Skeletal muscle satellite cell (primary cell): ENCODE results near the gene SLC4A8.

Experiments
- H3K27me3 ChIP-seq: 2 replicates; pipeline ENCODE4 v1.7.0; 2013; ENCODE audit warnings: low read length; ENCODE audit not compliant: control insufficient read depth, insufficient read depth
- H3K36me3 ChIP-seq: 2 replicates; pipeline ENCODE4 v1.7.0; 2013; ENCODE audit warnings: mild to moderate bottlenecking, control low read depth, low read length; ENCODE audit not compliant: insufficient read depth
- H3K4me1 ChIP-seq: 2 replicates; pipeline ENCODE4 v1.7.0; 2013; ENCODE audit warnings: low read length; ENCODE audit not compliant: control insufficient read depth, insufficient read depth
- H3K4me2 ChIP-seq: 2 replicates; pipeline ENCODE4 v1.7.0; 2013; ENCODE audit warnings: mild to moderate bottlenecking, low read length
- H3K4me3 ChIP-seq: 2 replicates; pipeline ENCODE4 v1.7.0; 2013; ENCODE audit warnings: low read length
- H3K9ac ChIP-seq: 2 replicates; pipeline ENCODE4 v1.7.0; 2013; ENCODE audit warnings: mild to moderate bottlenecking, low read depth, low read length, moderate library complexity
- H3K9me3 ChIP-seq: replicated peaks from 2 replicates; pipeline ENCODE4 v1.7.0; 2013; ENCODE audit warnings: mild to moderate bottlenecking, control low read depth, low read length

The SLC4A8 gene

GRCh38 chr12:51460519-51460918, 35.9 kb downstream of the SLC4A8 start:
- Histone ChIP-seq H3K27me3 (no peaks in the 10 kb centered on the region), H3K9ac (no peak overlapping the region), H3K4me3 (no peak overlapping the region), H3K36me3 (no peaks in the 10 kb centered on the region), H3K4me2 (no peak overlapping the region), H3K9me3 (no peaks in the 10 kb centered on the region), H3K4me1 (no peaks in the 10 kb centered on the region)

GRCh38 chr12:51465491-51465890, 40.9 kb downstream of the SLC4A8 start:
- Histone ChIP-seq H3K9me3 (no peaks in the 10 kb centered on the region), H3K9ac (no peak overlapping the region), H3K36me3 (no peaks in the 10 kb centered on the region), H3K4me2 (no peak overlapping the region), H3K27me3 (no peaks in the 10 kb centered on the region), H3K4me3 (no peak overlapping the region), H3K4me1 (no peaks in the 10 kb centered on the region)

GRCh38 chr12:51470116-51470515, 45.5 kb downstream of the SLC4A8 start:
- Histone ChIP-seq H3K36me3 (no peaks in the 10 kb centered on the region), H3K4me1 (no peaks in the 10 kb centered on the region), H3K27me3 (no peaks in the 10 kb centered on the region), H3K4me3 (no peak overlapping the region), H3K9ac (no peak overlapping the region), H3K4me2 (no peak overlapping the region), H3K9me3 (no peaks in the 10 kb centered on the region)

GRCh38 chr12:51471111-51471864, 46.7 kb downstream of the SLC4A8 start:
- H3K27me3 ChIP-seq = no peaks in the 10 kb centered on the region
- H3K4me2 ChIP-seq = no peak overlapping the region
- H3K9ac ChIP-seq = no peak overlapping the region
- no peaks in the 10 kb centered on the region for H3K4me1 ChIP-seq
- no peaks in the 10 kb centered on the region for H3K36me3 ChIP-seq
- no peak overlapping the region for H3K4me3 ChIP-seq
- no peaks in the 10 kb centered on the region for H3K9me3 ChIP-seq

GRCh38 chr12:51472984-51473383, 48.4 kb downstream of the SLC4A8 start:
- H3K4me3 ChIP-seq = no peak overlapping the region
- no peaks in the 10 kb centered on the region for H3K27me3 ChIP-seq
- H3K4me1 ChIP-seq = no peaks in the 10 kb centered on the region
- no peaks in the 10 kb centered on the region for H3K36me3 ChIP-seq
- no peaks in the 10 kb centered on the region for H3K9me3 ChIP-seq
- no peak overlapping the region for H3K9ac ChIP-seq
- no peak overlapping the region for H3K4me2 ChIP-seq

GRCh38 chr12:51473947-51474346, 49.3 kb downstream of the SLC4A8 start:
- Histone ChIP-seq H3K4me2 (no peak overlapping the region), H3K4me3 (no peak overlapping the region), H3K27me3 (no peaks in the 10 kb centered on the region), H3K9me3 (no peaks in the 10 kb centered on the region), H3K36me3 (no peaks in the 10 kb centered on the region), H3K4me1 (no peaks in the 10 kb centered on the region), H3K9ac (no peak overlapping the region)

- H3K27me3 ChIP-seq = no peaks in the 10 kb centered on the region
- no peak overlapping the region for H3K9ac ChIP-seq
- no peak overlapping the region for H3K4me3 ChIP-seq
- no peaks in the 10 kb centered on the region for H3K9me3 ChIP-seq
- H3K36me3 ChIP-seq = no peaks in the 10 kb centered on the region
- no peak overlapping the region for H3K4me2 ChIP-seq
- H3K4me1 ChIP-seq = no peaks in the 10 kb centered on the region
Measured at GRCh38 chr12:51475543-51475942, 50.9 kb downstream of the SLC4A8 start.

- peaks cover 6% of the 10 kb centered on the region for H3K4me1 ChIP-seq
- H3K9ac ChIP-seq = no peak overlapping the region
- H3K36me3 ChIP-seq = no peaks in the 10 kb centered on the region
Measured at GRCh38 chr12:51480978-51481377, 56.3 kb downstream of the SLC4A8 start.

GRCh38 chr12:51482929-51483697, 58.5 kb downstream of the SLC4A8 start:
- no peak overlapping the region for H3K4me3 ChIP-seq
- H3K36me3 ChIP-seq = no peaks in the 10 kb centered on the region
- no peaks in the 10 kb centered on the region for H3K27me3 ChIP-seq
- H3K9ac ChIP-seq = no peak overlapping the region
- H3K4me2 ChIP-seq = peak overlapping the region; percentile 3
- H3K4me1 ChIP-seq = peaks cover 6% of the 10 kb centered on the region
- no peaks in the 10 kb centered on the region for H3K9me3 ChIP-seq

More at GRCh38 chr12:51480978-51481377, 56.3 kb downstream of the SLC4A8 start:
- no peak overlapping the region for H3K4me3 ChIP-seq
- no peaks in the 10 kb centered on the region for H3K27me3 ChIP-seq
- no peaks in the 10 kb centered on the region for H3K9me3 ChIP-seq
- H3K4me2 ChIP-seq = no peak overlapping the region

- peaks cover 6% of the 10 kb centered on the region for H3K4me1 ChIP-seq
- H3K27me3 ChIP-seq = no peaks in the 10 kb centered on the region
- H3K4me3 ChIP-seq = no peak overlapping the region
- no peaks in the 10 kb centered on the region for H3K36me3 ChIP-seq
- H3K9ac ChIP-seq = no peak overlapping the region
- H3K4me2 ChIP-seq = no peak overlapping the region
- H3K9me3 ChIP-seq = no peaks in the 10 kb centered on the region
Measured at GRCh38 chr12:51484119-51484518, 59.5 kb downstream of the SLC4A8 start.

- H3K4me2 ChIP-seq = no peak overlapping the region
- no peak overlapping the region for H3K9ac ChIP-seq
- no peaks in the 10 kb centered on the region for H3K27me3 ChIP-seq
- H3K4me3 ChIP-seq = no peak overlapping the region
- no peaks in the 10 kb centered on the region for H3K9me3 ChIP-seq
- H3K36me3 ChIP-seq = no peaks in the 10 kb centered on the region
- H3K4me1 ChIP-seq = peaks cover under 1% of the 10 kb centered on the region
Measured at GRCh38 chr12:51488281-51488680, 63.6 kb downstream of the SLC4A8 start.

- no peak overlapping the region for H3K9ac ChIP-seq
- no peak overlapping the region for H3K4me3 ChIP-seq
- H3K9me3 ChIP-seq = no peaks in the 10 kb centered on the region
- no peaks in the 10 kb centered on the region for H3K4me1 ChIP-seq
- H3K4me2 ChIP-seq = no peak overlapping the region
- H3K36me3 ChIP-seq = no peaks in the 10 kb centered on the region
- no peaks in the 10 kb centered on the region for H3K27me3 ChIP-seq
Measured at GRCh38 chr12:51493281-51493680, 68.7 kb downstream of the SLC4A8 start.
